SH-SY5Y (cell line): ENCODE results near the gene ARMC3.

Experiments
- GATA2 ChIP-seq: IDR thresholded peaks from 2 replicates; pipeline ENCODE4 v1.6.1; 2011; ENCODE audit warnings: mild to moderate bottlenecking, low read depth, low read length
- GATA3 ChIP-seq: IDR thresholded peaks from 2 replicates; pipeline ENCODE4 v1.6.1; 2011; ENCODE audit warnings: low read depth, mild to moderate bottlenecking, low read length, moderate library complexity

GRCh38 chr10:22911067-22911466, 16.8 kb upstream of the ARMC3 start:
- TF ChIP-seq GATA2 (no peak), GATA3 (no peak)
